ENCODE data around the gene ESR1. TPM values are rescaled to one million over a fixed set of nuclear protein-coding genes. Genes with fewer than 3 reads are reported as not detected.

ESR1 gene
- polyA plus RNA-seq, 3 donors: 0.12 to 0.24 (median 0.23) TPM

DNA sequence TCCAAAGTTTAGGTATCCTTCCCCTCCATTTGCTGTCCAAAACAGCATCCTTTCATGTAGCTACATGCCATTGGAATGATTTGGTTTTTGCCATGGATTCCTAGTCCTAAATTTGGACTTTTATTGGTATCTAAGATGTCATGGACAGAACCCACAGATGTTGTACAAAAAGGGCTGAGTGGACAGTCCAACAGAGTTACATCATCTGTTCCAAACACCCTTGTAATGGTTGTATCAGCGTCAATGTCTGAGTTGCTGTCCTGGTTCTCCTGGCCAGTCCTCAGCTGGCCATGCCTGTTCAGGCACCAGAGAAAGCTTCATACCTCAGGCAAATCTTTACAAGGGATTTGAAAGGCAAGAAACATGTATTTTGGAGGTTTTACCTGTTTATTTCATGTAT is 191.3 kb downstream of the ESR1 start:
- TF ChIP-seq, protein P1, sequence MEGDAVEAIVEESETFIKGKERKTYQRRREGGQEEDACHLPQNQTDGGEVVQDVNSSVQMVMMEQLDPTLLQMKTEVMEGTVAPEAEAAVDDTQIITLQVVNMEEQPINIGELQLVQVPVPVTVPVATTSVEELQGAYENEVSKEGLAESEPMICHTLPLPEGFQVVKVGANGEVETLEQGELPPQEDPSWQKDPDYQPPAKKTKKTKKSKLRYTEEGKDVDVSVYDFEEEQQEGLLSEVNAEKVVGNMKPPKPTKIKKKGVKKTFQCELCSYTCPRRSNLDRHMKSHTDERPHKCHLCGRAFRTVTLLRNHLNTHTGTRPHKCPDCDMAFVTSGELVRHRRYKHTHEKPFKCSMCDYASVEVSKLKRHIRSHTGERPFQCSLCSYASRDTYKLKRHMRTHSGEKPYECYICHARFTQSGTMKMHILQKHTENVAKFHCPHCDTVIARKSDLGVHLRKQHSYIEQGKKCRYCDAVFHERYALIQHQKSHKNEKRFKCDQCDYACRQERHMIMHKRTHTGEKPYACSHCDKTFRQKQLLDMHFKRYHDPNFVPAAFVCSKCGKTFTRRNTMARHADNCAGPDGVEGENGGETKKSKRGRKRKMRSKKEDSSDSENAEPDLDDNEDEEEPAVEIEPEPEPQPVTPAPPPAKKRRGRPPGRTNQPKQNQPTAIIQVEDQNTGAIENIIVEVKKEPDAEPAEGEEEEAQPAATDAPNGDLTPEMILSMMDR (IDR thresholded peaks at IDR 0.05): no peak
- no peak overlapping the region for H3K4me2 ChIP-seq (replicated peaks; ENCODE audit: extremely low read depth, low read length, poor library complexity, severe bottlenecking)
- Mint-ChIP-seq H3K36me3 (no peaks in the 10 kb centered on the region), H3K9me3 (peaks cover 0 to 2% (median 0%) of the 10 kb centered on the region in 7 donors), H3K4me1 (no peaks in the 10 kb centered on the region), H3K27ac (no peak overlapping the region), H3K27me3 (ENCODE audit: low read depth in 3 of 3) (no peaks in the 10 kb centered on the region), H3K4me3 (no peak overlapping the region)
- intact Hi-C loops (cut with micrococcal nuclease): no loop called here
- no peak for DNase-seq
- no peaks in the 10 kb centered on the region for H3K36me3 ChIP-seq (replicated peaks in 1 of 2; ENCODE audit: control insufficient read depth in 1 of 2, insufficient read depth in 2 of 2, low read length in 2 of 2)
- H2AFZ ChIP-seq (ENCODE audit: insufficient read depth, low read depth, low read length, poor library complexity, severe bottlenecking): no peak overlapping the region
- H3K27ac ChIP-seq (ENCODE audit: low read depth in 1 of 2, low read length in 2 of 2): no peak overlapping the region
- H3K9ac ChIP-seq (ENCODE audit: insufficient read depth, low read length, poor library complexity, severe bottlenecking): no peak overlapping the region
- H3K4me3 ChIP-seq (replicated peaks in 1 of 3; ENCODE audit: low read depth in 2 of 3, low read length in 3 of 3): no peak overlapping the region
- no peaks in the 10 kb centered on the region for H3K9me3 ChIP-seq (replicated peaks in 1 of 2; ENCODE audit: control insufficient read depth in 1 of 2, insufficient read depth in 1 of 2, low read length in 2 of 2)
- WGBS (ENCODE audit: insufficient coverage): no CpG with 5 or more reads among the region's 1 CpG
- no peaks in the 10 kb centered on the region for H4K20me1 ChIP-seq (ENCODE audit: insufficient read depth, low read length)
- H3K4me1 ChIP-seq (ENCODE audit: control insufficient read depth in 1 of 2, insufficient read depth in 2 of 2, low read length in 2 of 2): no peaks in the 10 kb centered on the region
- H3K79me2 ChIP-seq (ENCODE audit: insufficient read depth, low read length): no peaks in the 10 kb centered on the region
- no peaks in the 10 kb centered on the region for H3K27me3 ChIP-seq (ENCODE audit: control insufficient read depth in 2 of 2, insufficient read depth in 2 of 2, low read length in 2 of 2)

DNA sequence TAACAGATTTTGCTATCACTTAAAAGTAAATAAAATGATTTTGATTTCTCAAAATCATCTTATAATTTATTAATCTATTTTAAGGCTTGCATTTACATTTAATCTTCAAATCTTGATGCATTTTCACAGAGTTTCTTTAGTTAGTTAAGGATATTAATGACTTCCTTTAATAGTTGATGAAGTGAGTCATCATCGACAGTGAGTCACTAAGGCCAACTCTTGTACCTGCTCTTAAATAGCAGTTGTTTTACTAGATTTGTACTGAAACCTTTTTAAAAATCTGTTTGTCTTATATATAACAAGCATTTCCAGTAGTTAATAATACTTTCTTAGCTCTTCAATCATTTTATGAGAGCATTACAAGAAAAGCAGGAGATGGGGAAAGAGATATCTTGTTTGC is 191.7 kb downstream of the ESR1 start:
- Histone ChIP-seq H3K27me3 (ENCODE audit: control insufficient read depth in 2 of 2, insufficient read depth in 2 of 2, low read length in 2 of 2) (no peaks in the 10 kb centered on the region), H3K9me3 (replicated peaks in 1 of 2; ENCODE audit: control insufficient read depth in 1 of 2, insufficient read depth in 1 of 2, low read length in 2 of 2) (no peaks in the 10 kb centered on the region), H3K4me3 (replicated peaks in 1 of 3; ENCODE audit: low read depth in 2 of 3, low read length in 3 of 3) (no peak overlapping the region), H3K9ac (ENCODE audit: insufficient read depth, low read length, poor library complexity, severe bottlenecking) (no peak overlapping the region), H3K4me1 (ENCODE audit: control insufficient read depth in 1 of 2, insufficient read depth in 2 of 2, low read length in 2 of 2) (no peaks in the 10 kb centered on the region), H4K20me1 (ENCODE audit: insufficient read depth, low read length) (no peaks in the 10 kb centered on the region), H3K36me3 (replicated peaks in 1 of 2; ENCODE audit: control insufficient read depth in 1 of 2, insufficient read depth in 2 of 2, low read length in 2 of 2) (no peaks in the 10 kb centered on the region), H3K4me2 (replicated peaks; ENCODE audit: extremely low read depth, low read length, poor library complexity, severe bottlenecking) (no peak overlapping the region), H3K27ac (ENCODE audit: low read depth in 1 of 2, low read length in 2 of 2) (no peak overlapping the region), H2AFZ (ENCODE audit: insufficient read depth, low read depth, low read length, poor library complexity, severe bottlenecking) (no peak overlapping the region), H3K79me2 (ENCODE audit: insufficient read depth, low read length) (no peaks in the 10 kb centered on the region)
- no peak for DNase-seq
- TF ChIP-seq, protein P1 (IDR thresholded peaks at IDR 0.05): no peak
- no peaks in the 10 kb centered on the region for H3K27me3 Mint-ChIP-seq (ENCODE audit: low read depth in 3 of 3)
- no peaks in the 10 kb centered on the region for H3K36me3 Mint-ChIP-seq
- intact Hi-C loops (cut with micrococcal nuclease): no loop called here
- H3K9me3 Mint-ChIP-seq: peaks cover 0 to 2% (median 0%) of the 10 kb centered on the region in 7 donors
- no peak overlapping the region for H3K4me3 Mint-ChIP-seq
- no peaks in the 10 kb centered on the region for H3K4me1 Mint-ChIP-seq
- no CpG with 5 or more reads among the region's 1 CpG for WGBS (ENCODE audit: insufficient coverage)
- no peak overlapping the region for H3K27ac Mint-ChIP-seq

All from CD14-positive monocyte (primary cell).